Fibroblast of villous mesenchyme (primary cell): ENCODE results near the gene ALOX15B. TPM values are rescaled to one million over a fixed set of nuclear protein-coding genes. Genes with fewer than 3 reads are reported as not detected.

Experiments
- DNase-seq: peaks from one replicate; pipeline ENCODE4 v3.0.0-alpha.2; 2010; ENCODE audit warnings: low read depth
- H3K4me3 ChIP-seq: 2 replicates; pipeline ENCODE4 v1.5.1; 2011; ENCODE audit warnings: low read depth, mild to moderate bottlenecking, low read length
- total RNA-seq: library from RNA; depleted of rRNA; stranded (reverse); fragments of >200 nt; gene quantifications from 2 replicates; pipeline ENCODE4 v1.2.3, GENCODE V29; 2012
- TF ChIP-seq, protein P1 (sequence below): IDR thresholded peaks from 2 replicates; pipeline ENCODE4 v1.5.1; 2012; ENCODE audit warnings: low read depth, mild to moderate bottlenecking, low read length; ENCODE audit not compliant: insufficient read depth

ALOX15B gene
- total RNA-seq, 1 donor: not detected

DNA sequence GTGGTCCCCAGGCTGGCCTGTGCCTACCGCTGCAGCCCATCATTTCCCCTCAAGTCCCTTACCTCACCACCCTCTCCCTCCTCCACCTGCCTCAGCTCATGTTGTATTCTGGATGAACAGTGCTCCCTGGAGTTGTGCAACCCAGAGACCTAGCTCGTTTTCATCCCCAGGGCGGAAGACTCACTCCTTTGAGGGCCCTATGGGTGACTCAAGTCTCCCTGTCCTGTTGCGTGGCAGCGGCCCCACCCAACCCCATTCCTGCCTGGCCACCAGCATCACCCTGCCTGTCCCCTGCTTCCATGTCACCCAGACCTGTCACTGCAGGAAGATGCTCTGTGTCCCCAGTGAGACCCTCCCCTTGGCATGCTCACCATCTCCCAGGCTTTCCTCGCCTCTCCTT, 45.4 kb downstream of the ALOX15B start:
- H3K4me3 ChIP-seq: no peak overlapping the region
- no peak for DNase-seq
- TF ChIP-seq, protein P1, sequence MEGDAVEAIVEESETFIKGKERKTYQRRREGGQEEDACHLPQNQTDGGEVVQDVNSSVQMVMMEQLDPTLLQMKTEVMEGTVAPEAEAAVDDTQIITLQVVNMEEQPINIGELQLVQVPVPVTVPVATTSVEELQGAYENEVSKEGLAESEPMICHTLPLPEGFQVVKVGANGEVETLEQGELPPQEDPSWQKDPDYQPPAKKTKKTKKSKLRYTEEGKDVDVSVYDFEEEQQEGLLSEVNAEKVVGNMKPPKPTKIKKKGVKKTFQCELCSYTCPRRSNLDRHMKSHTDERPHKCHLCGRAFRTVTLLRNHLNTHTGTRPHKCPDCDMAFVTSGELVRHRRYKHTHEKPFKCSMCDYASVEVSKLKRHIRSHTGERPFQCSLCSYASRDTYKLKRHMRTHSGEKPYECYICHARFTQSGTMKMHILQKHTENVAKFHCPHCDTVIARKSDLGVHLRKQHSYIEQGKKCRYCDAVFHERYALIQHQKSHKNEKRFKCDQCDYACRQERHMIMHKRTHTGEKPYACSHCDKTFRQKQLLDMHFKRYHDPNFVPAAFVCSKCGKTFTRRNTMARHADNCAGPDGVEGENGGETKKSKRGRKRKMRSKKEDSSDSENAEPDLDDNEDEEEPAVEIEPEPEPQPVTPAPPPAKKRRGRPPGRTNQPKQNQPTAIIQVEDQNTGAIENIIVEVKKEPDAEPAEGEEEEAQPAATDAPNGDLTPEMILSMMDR: no peak

DNA sequence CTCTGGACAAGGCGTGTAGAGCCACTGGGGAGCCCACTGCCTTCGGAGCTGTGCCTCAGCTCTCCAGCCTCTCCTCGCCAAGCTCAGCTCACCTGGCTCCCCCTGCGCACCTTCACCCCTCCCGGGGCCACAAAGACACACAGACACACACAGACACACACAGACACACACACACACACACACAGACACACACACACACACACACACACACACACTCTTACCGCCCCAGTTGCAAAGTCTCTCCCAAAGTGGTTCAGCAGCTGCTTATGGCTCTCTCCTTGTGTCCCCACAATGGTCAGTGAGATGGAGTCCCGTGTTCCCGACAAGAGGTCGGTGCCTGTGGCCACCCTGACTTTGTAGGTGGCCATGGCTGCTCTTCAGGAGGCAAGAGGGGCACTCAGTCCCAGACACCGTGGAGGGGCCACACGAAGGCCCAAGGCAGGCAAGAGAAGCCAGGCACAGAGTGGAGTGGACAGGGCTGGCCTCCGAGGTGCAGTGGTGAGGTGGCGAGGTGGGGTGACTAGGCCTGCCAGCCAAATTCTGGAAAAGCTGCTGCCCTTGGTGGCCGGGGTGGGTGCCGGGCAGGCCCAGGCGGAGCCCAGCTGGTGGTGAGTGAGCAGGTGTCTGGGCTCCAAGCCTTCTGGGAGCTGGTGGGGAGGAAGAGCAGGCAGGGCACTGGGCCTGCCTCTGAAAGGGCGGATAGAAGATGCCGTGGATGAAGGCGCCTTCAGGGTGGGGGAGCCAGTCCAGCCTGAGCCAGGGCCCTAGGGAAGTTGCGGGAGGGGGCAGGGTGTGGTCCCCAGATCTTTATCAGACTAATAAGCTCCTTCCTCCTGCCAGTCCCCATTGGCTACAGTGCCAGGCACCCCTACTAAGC, 48.5 kb downstream of the ALOX15B start, which contains the start of gene ALOX12B:
TSS of gene ALOX12B (minus strand) at position 642 of the 877 bp plus-strand sequence. CDS start at position 368, 274 bp downstream.
- H3K4me3 ChIP-seq: no peak within 1 kb of the TSS
- DNase-seq: no peak
- TF ChIP-seq, protein P1: no peak

DNA sequence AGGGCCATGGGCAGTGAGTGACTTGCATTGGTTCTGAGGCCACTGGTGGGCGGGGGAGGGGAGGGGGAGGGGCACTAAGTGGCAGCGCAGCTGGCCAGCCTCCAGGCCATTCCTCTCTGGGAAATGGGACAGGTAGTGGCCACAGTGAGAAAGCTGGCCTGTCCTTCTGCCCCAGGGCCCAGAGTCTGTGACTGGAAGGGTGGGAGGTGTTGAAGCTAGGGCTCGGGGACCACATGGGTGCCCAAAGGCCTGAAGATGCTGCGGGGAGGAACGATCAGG, 49.0 kb downstream of the ALOX15B start:
- H3K4me3 ChIP-seq: no peak overlapping the region
- DNase-seq: no peak
- TF ChIP-seq, protein P1: no peak

DNA sequence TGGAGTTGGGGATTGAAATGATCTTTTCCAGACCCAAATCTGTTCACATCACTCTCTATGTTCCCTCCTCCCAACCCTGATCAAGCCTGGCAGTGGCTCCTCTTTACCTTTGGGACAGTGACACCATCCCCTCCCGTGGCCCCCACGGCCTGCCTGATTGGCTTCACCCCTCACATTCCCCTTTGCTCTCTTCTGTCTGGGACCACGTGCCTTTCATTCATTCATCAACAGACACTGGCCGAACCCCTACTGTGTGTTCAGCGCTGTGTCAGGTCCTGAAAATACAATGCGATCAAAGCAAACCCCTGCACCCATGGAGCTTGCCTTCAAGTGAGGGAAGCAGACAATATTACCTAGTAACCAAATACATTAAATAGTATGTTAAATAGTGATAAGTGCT, 50.9 kb downstream of the ALOX15B start:
- no peak for DNase-seq
- TF ChIP-seq, protein P1: no peak
- H3K4me3 ChIP-seq: no peak overlapping the region

DNA sequence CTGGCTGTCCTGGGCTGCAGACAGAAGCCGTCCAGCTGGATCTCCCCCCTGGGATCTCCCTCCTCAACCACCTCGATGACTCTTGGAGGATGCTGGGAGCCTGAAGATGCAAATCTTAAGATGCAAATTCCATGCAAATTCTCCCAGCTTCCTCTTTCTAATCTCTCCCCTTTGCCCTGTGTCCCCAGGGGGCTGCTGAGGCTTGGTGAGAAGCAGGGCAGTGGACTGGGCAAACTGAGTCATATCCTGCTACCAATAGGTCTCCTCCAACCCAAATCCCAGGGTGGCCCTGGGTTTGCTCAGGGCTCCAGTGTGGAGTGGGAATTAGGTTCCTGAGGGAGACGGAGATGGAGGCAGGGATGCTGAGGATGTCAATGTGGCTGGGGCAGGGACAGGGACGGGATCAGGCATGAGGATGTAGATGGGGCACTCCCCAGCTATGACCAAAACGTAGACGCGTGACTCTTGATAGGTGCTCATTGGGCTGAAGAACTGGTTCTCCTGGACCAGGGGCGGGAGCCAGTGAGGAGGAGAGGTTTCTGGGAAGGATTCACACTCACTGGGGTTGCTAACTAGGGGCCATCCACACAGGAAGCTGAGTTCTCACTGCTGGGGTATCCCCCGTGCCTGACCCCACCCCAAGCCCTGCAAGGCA, 52.3 kb downstream of the ALOX15B start:
- TF ChIP-seq, protein P1: no peak
- H3K4me3 ChIP-seq: no peak overlapping the region
- DNase-seq: no peak

DNA sequence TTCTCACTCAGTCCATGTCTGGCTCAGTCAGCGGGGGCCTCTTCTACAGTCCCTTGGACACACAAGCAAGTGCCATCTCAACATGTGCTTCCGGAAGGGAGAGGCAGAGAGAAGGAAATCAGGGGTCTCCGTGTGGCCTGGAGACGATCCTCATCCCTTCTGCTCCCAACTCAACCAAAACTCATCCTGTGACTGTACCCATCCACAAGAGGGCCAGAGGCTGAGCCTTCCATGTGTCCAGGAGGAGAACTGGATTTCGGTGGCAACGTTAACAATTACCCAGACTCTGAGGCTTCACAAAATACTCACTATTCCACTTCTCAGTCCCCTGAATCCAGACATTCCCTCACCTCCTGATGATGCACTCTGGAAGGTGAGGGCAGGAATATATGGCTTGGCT, 56.5 kb downstream of the ALOX15B start:
- TF ChIP-seq, protein P1: no peak
- DNase-seq: no peak
- H3K4me3 ChIP-seq: no peak overlapping the region
